Glutamatergic neuron (in vitro differentiated cells): ENCODE measurements around the gene PROC. TPM values are rescaled to one million over a fixed set of nuclear protein-coding genes. Genes with fewer than 3 reads are reported as not detected.

Experiments
- DNase-seq: peaks from one replicate; pipeline ENCODE4 v3.0.0; 2022
- H3K27ac Mint-ChIP-seq: one replicate; pipeline ENCODE4 v1.8.0; 2020; ENCODE audit warnings: mild to moderate bottlenecking, mixed read lengths, inconsistent platforms; ENCODE audit not compliant: unreplicated experiment
- H3K27me3 Mint-ChIP-seq: one replicate; pipeline ENCODE4 v1.8.0; 2020; ENCODE audit warnings: mild to moderate bottlenecking, moderate library complexity, mixed read lengths, inconsistent platforms; ENCODE audit not compliant: unreplicated experiment
- H3K36me3 Mint-ChIP-seq: one replicate; pipeline ENCODE4 v1.8.0; 2020; ENCODE audit warnings: mild to moderate bottlenecking, mixed read lengths, inconsistent platforms; ENCODE audit not compliant: unreplicated experiment
- H3K4me1 Mint-ChIP-seq: one replicate; pipeline ENCODE4 v1.8.0; 2020; ENCODE audit warnings: mild to moderate bottlenecking, low read depth, mixed read lengths, inconsistent platforms; ENCODE audit not compliant: unreplicated experiment
- H3K4me3 Mint-ChIP-seq: one replicate; pipeline ENCODE4 v1.8.0; 2020; ENCODE audit warnings: mild to moderate bottlenecking, mixed read lengths, inconsistent platforms; ENCODE audit not compliant: unreplicated experiment
- H3K9me3 Mint-ChIP-seq: one replicate; pipeline ENCODE4 v1.8.0; 2020; ENCODE audit warnings: mild to moderate bottlenecking, moderate library complexity, mixed read lengths, inconsistent platforms; ENCODE audit not compliant: unreplicated experiment
- total RNA-seq: library from RNA; stranded (reverse); fragmentation: NEBNext Ultra II Directional; extraction: Animal tissue kit (Norgen Biotek cat#: 25700); gene quantifications from one replicate; pipeline ENCODE4 v1.2.1, GENCODE V29; 2021; ENCODE audit not compliant: unreplicated experiment
- TF ChIP-seq, protein P1 (sequence below): fragments of 200-600 bp; sonication (generic); IDR thresholded peaks from one replicate; pipeline ENCODE4 v1.5.0; 2021; ENCODE audit not compliant: partially characterized antibody, unreplicated experiment

PROC gene
- total RNA-seq, 1 donor from 2014 or later = not detected

DNA sequence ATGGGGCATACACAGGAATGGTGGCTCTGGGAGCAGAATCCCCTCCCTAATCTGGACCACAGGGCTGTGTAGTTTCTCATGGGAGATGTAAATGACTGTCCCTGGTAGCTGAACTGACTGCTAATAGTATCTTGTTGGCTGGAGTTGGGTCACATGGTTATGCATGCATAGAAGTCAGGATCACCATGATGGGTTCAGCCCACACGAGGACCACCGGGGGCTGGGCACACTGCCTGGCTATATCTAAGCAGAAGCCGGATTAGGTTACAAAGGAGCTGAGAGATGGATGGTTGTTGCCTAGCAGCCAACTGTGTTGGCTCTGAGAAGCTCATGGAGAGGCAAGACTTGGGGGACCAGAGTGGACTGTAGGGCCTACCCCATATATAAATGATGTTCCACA is 23.7 kb upstream of the PROC start:
- H3K4me3 Mint-ChIP-seq = no peak overlapping the region
- DNase-seq = no peak
- H3K27me3 Mint-ChIP-seq = peaks cover 6% of the 10 kb centered on the region
- H3K27ac Mint-ChIP-seq = no peak overlapping the region
- TF ChIP-seq, protein P1, sequence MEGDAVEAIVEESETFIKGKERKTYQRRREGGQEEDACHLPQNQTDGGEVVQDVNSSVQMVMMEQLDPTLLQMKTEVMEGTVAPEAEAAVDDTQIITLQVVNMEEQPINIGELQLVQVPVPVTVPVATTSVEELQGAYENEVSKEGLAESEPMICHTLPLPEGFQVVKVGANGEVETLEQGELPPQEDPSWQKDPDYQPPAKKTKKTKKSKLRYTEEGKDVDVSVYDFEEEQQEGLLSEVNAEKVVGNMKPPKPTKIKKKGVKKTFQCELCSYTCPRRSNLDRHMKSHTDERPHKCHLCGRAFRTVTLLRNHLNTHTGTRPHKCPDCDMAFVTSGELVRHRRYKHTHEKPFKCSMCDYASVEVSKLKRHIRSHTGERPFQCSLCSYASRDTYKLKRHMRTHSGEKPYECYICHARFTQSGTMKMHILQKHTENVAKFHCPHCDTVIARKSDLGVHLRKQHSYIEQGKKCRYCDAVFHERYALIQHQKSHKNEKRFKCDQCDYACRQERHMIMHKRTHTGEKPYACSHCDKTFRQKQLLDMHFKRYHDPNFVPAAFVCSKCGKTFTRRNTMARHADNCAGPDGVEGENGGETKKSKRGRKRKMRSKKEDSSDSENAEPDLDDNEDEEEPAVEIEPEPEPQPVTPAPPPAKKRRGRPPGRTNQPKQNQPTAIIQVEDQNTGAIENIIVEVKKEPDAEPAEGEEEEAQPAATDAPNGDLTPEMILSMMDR = no peak
- H3K9me3 Mint-ChIP-seq = no peaks in the 10 kb centered on the region
- H3K4me1 Mint-ChIP-seq = no peaks in the 10 kb centered on the region
- peaks cover 6% of the 10 kb centered on the region for H3K36me3 Mint-ChIP-seq

DNA sequence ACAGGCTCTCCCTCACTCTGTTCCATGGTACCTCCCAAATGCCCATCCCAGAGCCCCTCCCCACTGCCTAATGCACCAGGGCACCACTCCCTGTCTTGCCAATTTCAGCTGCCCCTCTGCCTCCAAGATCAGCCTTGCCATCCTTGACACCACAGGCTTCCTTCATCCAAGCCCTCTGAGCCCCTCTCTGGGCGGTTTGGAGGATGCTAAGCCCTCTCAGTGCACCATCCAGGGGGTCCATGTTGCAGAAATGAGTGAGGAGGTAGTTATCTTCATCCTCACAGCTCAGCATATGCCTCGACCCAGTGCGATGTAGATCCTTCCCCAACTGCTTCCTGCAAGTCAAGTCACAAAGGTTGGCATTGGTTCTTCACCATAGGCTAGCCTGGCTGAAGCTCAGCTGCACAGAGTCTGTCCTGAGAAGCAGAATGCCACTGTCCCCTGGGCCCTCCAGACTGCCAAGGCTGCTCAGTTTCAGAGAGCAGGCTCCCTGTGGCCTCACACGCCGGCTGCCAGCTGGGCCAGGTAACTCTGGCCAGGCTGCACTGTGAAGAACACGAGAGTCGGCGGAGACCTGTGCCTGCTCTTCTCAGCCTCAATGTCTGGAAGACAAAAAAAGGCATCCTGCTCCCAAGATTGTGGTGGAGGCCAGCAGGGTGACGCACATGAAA is 20.5 kb upstream of the PROC start:
- no peak overlapping the region for H3K4me3 Mint-ChIP-seq
- H3K27me3 Mint-ChIP-seq = peaks cover 6% of the 10 kb centered on the region
- H3K4me1 Mint-ChIP-seq = no peaks in the 10 kb centered on the region
- H3K27ac Mint-ChIP-seq = no peak overlapping the region
- peaks cover 6% of the 10 kb centered on the region for H3K36me3 Mint-ChIP-seq
- no peaks in the 10 kb centered on the region for H3K9me3 Mint-ChIP-seq
- TF ChIP-seq, protein P1 = no peak
- DNase-seq = no peak

DNA sequence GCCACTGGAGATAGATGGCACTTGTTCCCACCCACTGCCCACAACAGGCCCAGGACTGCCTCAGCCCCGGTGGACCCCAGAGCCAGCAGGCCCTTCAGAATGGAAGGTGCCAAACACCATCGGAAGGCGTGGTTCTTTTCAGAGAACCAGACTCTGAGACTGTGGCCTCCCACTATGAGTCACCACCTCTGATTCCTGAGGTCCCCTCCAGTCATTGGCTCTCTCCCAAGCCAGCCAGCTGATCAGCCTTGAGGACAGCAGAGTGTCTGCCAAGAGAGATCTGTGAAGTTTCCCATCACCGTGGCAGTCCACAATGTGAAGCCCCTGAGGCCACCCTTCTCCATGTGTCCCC is 20.0 kb upstream of the PROC start:
- Mint-ChIP-seq H3K4me3 (no peak overlapping the region), H3K27me3 (peaks cover 6% of the 10 kb centered on the region), H3K36me3 (peaks cover 6% of the 10 kb centered on the region), H3K27ac (no peak overlapping the region), H3K4me1 (no peaks in the 10 kb centered on the region), H3K9me3 (no peaks in the 10 kb centered on the region)
- TF ChIP-seq, protein P1 = no peak
- no peak for DNase-seq

DNA sequence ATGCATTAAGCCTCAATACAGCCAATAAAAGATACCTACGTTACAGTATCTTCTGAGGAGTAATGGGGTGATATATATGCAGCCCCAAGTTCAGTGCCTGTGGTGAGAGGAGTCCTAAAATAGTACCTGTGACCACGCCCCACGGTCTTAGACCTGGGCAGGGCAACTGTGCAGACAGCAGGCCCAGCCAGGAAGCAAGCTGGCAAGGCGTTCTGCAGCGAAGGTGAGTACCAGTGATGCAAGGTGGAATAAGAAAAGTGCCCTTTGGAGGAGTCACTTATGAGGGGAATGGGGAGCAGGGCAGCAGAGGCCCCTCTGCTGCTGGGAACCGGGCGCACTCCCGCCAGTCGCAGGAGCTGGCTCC is 17.7 kb upstream of the PROC start:
- Mint-ChIP-seq H3K9me3 (no peaks in the 10 kb centered on the region), H3K36me3 (no peaks in the 10 kb centered on the region), H3K27ac (no peak overlapping the region), H3K4me1 (no peaks in the 10 kb centered on the region), H3K27me3 (peaks cover 4% of the 10 kb centered on the region), H3K4me3 (no peak overlapping the region)
- TF ChIP-seq, protein P1 = no peak
- no peak for DNase-seq

DNA sequence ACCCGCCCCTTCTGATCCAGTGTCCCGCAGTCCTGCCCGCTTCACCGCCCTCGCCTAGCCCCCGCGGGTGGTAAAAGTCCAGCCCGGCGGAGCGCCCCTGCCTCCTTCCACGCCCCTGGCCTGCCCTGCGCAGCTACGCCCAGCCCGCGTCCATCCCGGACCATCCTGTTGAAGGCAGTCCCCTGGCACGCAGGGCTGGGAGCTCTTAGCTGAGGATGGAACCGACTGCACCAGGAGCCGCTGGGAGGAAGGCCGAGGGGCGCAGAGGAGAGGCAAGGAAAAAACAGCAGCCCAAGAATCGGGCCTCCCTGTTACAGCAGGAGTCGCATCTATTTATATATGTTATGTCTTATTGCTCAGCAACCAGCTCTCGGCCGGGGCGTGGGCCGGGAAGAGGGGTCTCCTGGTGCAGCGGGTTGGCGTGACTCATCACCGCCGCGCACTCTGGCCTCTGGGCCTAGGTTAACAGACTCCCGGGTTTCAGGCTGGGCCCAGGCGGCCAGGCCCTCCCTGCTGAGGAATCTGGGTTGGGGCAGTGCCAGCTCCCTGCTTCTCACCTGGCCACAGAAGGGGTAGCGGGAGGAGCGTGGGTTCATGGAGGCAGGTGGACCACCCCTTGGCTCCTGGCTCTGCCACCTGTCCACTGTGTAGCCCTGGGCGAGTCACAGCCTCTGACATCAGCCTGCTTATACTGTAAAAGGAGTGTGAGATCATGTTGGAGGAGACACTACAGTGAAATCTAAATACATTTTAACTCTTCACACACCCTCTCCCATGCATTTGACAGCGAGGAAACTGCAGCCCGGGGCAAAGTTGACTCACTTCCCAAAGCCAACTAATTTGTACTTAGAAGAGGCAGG is 17.1 kb upstream of the PROC start:
- Mint-ChIP-seq H3K4me1 (no peaks in the 10 kb centered on the region), H3K36me3 (no peaks in the 10 kb centered on the region), H3K4me3 (no peak overlapping the region), H3K27me3 (peaks cover 4% of the 10 kb centered on the region), H3K9me3 (no peaks in the 10 kb centered on the region), H3K27ac (no peak overlapping the region)
- TF ChIP-seq, protein P1 = no peak
- DNase-seq = no peak
